Fibroblast of lung (primary cell): Measurements from ENCODE around the gene IGSF6. TPM values are rescaled to one million over a fixed set of nuclear protein-coding genes. Genes with fewer than 3 reads are reported as not detected.

ENCODE experiments used
- DNase-seq, 2 donors: peaks; one replicate each; pipeline versions ENCODE4 v3.0.0 to v3.0.0-alpha.2; 2010; ENCODE audit warnings: low read depth in 2 of 2
- H2AFZ ChIP-seq: 2 replicates; pipeline ENCODE4 v1.5.1; 2012; ENCODE audit warnings: low read length, control low read depth, inconsistent platforms
- H3K27ac ChIP-seq: 2 replicates; pipeline ENCODE4 v1.5.1; 2011; ENCODE audit warnings: low read length, control low read depth; ENCODE audit not compliant: insufficient read depth
- H3K27me3 ChIP-seq: 2 replicates; pipeline ENCODE4 v1.5.1; 2011; ENCODE audit warnings: mild to moderate bottlenecking, low read length; ENCODE audit not compliant: control insufficient read depth, insufficient read depth
- H3K36me3 ChIP-seq: 2 replicates; pipeline ENCODE4 v1.5.1; 2011; ENCODE audit warnings: low read length; ENCODE audit not compliant: control insufficient read depth, insufficient read depth
- H3K4me1 ChIP-seq: 2 replicates; pipeline ENCODE4 v1.5.1; 2011; ENCODE audit warnings: low read length; ENCODE audit not compliant: control insufficient read depth, insufficient read depth; ENCODE audit errors: extremely low read depth
- H3K4me2 ChIP-seq: 2 replicates; pipeline ENCODE4 v1.5.1; 2011; ENCODE audit warnings: low read length, control low read depth; ENCODE audit not compliant: insufficient read depth; ENCODE audit errors: extremely low read depth
- H3K4me3 ChIP-seq, 4 experiments: fragments of 200-600 bp in 1 of 4; sonication (generic) in 1 of 4; replicated peaks in 1 of 4; 2 replicates each; pipeline ENCODE4 v1.5.1; 2011 to 2016; ENCODE audit warnings: low read length in 4 of 4, low read depth in 3 of 4, mild to moderate bottlenecking in 3 of 4, control low read depth in 2 of 4, inconsistent platforms in 1 of 4, mixed read lengths in 1 of 4; ENCODE audit not compliant: insufficient read depth in 1 of 4; ENCODE audit errors: control extremely low read depth in 1 of 4
- H3K79me2 ChIP-seq: 2 replicates; pipeline ENCODE4 v1.5.1; 2012; ENCODE audit warnings: mild to moderate bottlenecking, low read length, inconsistent platforms; ENCODE audit not compliant: control insufficient read depth, insufficient read depth
- H3K9ac ChIP-seq: 2 replicates; pipeline ENCODE4 v1.5.1; 2011; ENCODE audit warnings: mild to moderate bottlenecking, low read length, control low read depth; ENCODE audit not compliant: insufficient read depth
- H3K9me3 ChIP-seq: 2 replicates; pipeline ENCODE4 v1.5.1; 2012; ENCODE audit warnings: low read depth, low read length; ENCODE audit not compliant: control insufficient read depth, insufficient read depth
- H4K20me1 ChIP-seq: 2 replicates; pipeline ENCODE4 v1.5.1; 2011; ENCODE audit warnings: low read length; ENCODE audit not compliant: control insufficient read depth, insufficient read depth; ENCODE audit errors: extremely low read depth
- CTCF ChIP-seq, 2 donors: IDR thresholded peaks in 1 of 2; conservative IDR thresholded peaks in 1 of 2; 1 replicate in 1 of 2; 2 replicates in 1 of 2; pipeline ENCODE4 v1.5.1; 2011 to 2012; ENCODE audit warnings: low read length in 2 of 2, control low read depth in 1 of 2, inconsistent platforms in 1 of 2, low read depth in 1 of 2, mild to moderate bottlenecking in 1 of 2
- EZH2 ChIP-seq: IDR thresholded peaks from 2 replicates; pipeline ENCODE4 v1.5.1; 2012; ENCODE audit warnings: low read length, control low read depth, mild to moderate bottlenecking; ENCODE audit errors: missing control alignments
- polyA plus RNA-seq, 2 donors: library from polyadenylated mRNA; depleted of rRNA in 1 of 2; stranded (reverse) in 1 of 2; unstranded in 1 of 2; fragments of >200 nt; gene quantifications; 2 replicates each; pipeline ENCODE4 v1.2.1, GENCODE V29; 2011 to 2012; ENCODE audit warnings: missing spikeins in 1 of 2
- total RNA-seq: library from RNA; depleted of rRNA; stranded (reverse); fragments of >200 nt; gene quantifications from 2 replicates; pipeline ENCODE4 v1.2.1, GENCODE V29; 2014

The IGSF6 gene
- total and polyA plus RNA-seq, 2 donors (not counting 1 experiment from before 2014, with no cell fraction given), result not detected

- Histone ChIP-seq H3K36me3 (no peaks in the 10 kb centered on the region), H3K9ac (no peak within 1 kb of the TSS), H3K27ac (no peak within 1 kb of the TSS), H3K4me3 (peak within 1 kb of the TSS in 1 of 4 experiments; percentile 20), H2AFZ (no peak within 1 kb of the TSS), H3K79me2 (no peaks in the 10 kb centered on the region), H3K27me3 (no peaks in the 10 kb centered on the region), H4K20me1 (no peaks in the 10 kb centered on the region), H3K9me3 (no peaks in the 10 kb centered on the region), H3K4me1 (no peaks in the 10 kb centered on the region), H3K4me2 (peak within 1 kb of the TSS; percentile 23)
- TF ChIP-seq CTCF (conservative IDR thresholded peaks at IDR 0.05 in 1 of 2, IDR thresholded peaks at IDR 0.05 in 1 of 2; ENCODE audit: low read depth in 1 of 2, low read length in 2 of 2), result no peak
- no peak for DNase-seq
Measured at GRCh38 chr16:21663889-21664647, 11.7 kb upstream of the IGSF6 start, which contains the start of gene OTOA. Gene OTOA (plus strand): TSS chr16:21663968. CDS start chr16:21678515, 14,547 bp downstream.

- Histone ChIP-seq H3K36me3 (peaks cover 3% of the 10 kb centered on the region), H3K27ac (no peak overlapping the region), H2AFZ (no peak overlapping the region), H3K4me3 (no peak overlapping the region), H3K79me2 (no peaks in the 10 kb centered on the region), H3K4me1 (no peaks in the 10 kb centered on the region), H3K9me3 (no peaks in the 10 kb centered on the region), H3K9ac (no peak overlapping the region), H4K20me1 (no peaks in the 10 kb centered on the region), H3K4me2 (no peak overlapping the region), H3K27me3 (no peaks in the 10 kb centered on the region)
- no peak for DNase-seq
- no peak for TF ChIP-seq EZH2
Measured at GRCh38 chr16:21659124-21659523, 6.7 kb upstream of the IGSF6 start.

GRCh38 chr16:21656795-21657768 is 4.7 kb upstream of the IGSF6 start:
- H3K27me3 ChIP-seq, result no peaks in the 10 kb centered on the region
- no peaks in the 10 kb centered on the region for H3K4me1 ChIP-seq
- no peak overlapping the region for H3K4me3 ChIP-seq
- H2AFZ ChIP-seq, result no peak overlapping the region
- no peaks in the 10 kb centered on the region for H3K9me3 ChIP-seq
- H3K36me3 ChIP-seq, result peaks cover 3% of the 10 kb centered on the region
- no peaks in the 10 kb centered on the region for H3K79me2 ChIP-seq
- no peaks in the 10 kb centered on the region for H4K20me1 ChIP-seq
- H3K27ac ChIP-seq, result no peak overlapping the region
- peak; percentile 42 to 75 for DNase-seq
- H3K4me2 ChIP-seq, result no peak overlapping the region
- TF ChIP-seq CTCF (conservative IDR thresholded peaks at IDR 0.05 in 1 of 2, IDR thresholded peaks at IDR 0.05 in 1 of 2; ENCODE audit: low read depth in 1 of 2, low read length in 2 of 2) (peak; percentile 85 to 92), EZH2 (no peak)
- no peak overlapping the region for H3K9ac ChIP-seq
